H1 (cell line): Measurements from ENCODE around the gene PDE1C. TPM values are rescaled to one million over a fixed set of nuclear protein-coding genes. Genes with fewer than 3 reads are reported as not detected.

Experiments
- CTCF ChIA-PET: fragments of 300-600 bp; sonication (Branson Sonifier 250); formaldehyde crosslinking; loops from one replicate; lab custom pipeline; 2021; ENCODE audit not compliant: partially characterized antibody; lab: Charles Lee
- POLR2A ChIA-PET: fragments of 300-600 bp; sonication (Branson Sonifier 250); formaldehyde crosslinking; loops from one replicate; lab custom pipeline; 2021; ENCODE audit warnings: inconsistent platforms; ENCODE audit not compliant: partially characterized antibody; lab: Charles Lee
- DNase-seq, 2 experiments: peaks; one replicate each; pipeline versions ENCODE4 v3.0.0 to v3.0.0-alpha.2; 2010 to 2022; ENCODE audit warnings: low spot score in 2 of 2, low read depth in 1 of 2, mixed read lengths in 1 of 2
- FAIRE-seq: peaks from 2 replicates; lab custom pipeline; 2011; peaks lifted over from hg19 to GRCh38; lab: Jason Lieb, UNC
- H2AFZ ChIP-seq: 2 replicates; pipeline ENCODE4 v1.8.1; 2012; ENCODE audit warnings: low read length, inconsistent platforms
- H2AK5ac ChIP-seq: 2 replicates; pipeline ENCODE4 v1.6.1; 2013; ENCODE audit warnings: low read depth, low read length
- H2BK120ac ChIP-seq: replicated peaks from 2 replicates; pipeline ENCODE3; 2013; ENCODE audit warnings: low read depth, low read length, inconsistent platforms
- H2BK12ac ChIP-seq: 2 replicates; pipeline ENCODE4 v1.6.1; 2013; ENCODE audit warnings: low read depth, low read length
- H2BK15ac ChIP-seq: 2 replicates; pipeline ENCODE4 v1.6.1; 2013; ENCODE audit warnings: low read length
- H2BK20ac ChIP-seq: 2 replicates; pipeline ENCODE4 v1.6.1; 2013; ENCODE audit warnings: low read length
- H2BK5ac ChIP-seq: 2 replicates; pipeline ENCODE4 v1.6.1; 2013; ENCODE audit warnings: low read depth, low read length
- H3K14ac ChIP-seq: 2 replicates; pipeline ENCODE4 v1.6.1; 2013; ENCODE audit warnings: inconsistent platforms; ENCODE audit not compliant: insufficient read length
- H3K18ac ChIP-seq: 2 replicates; pipeline ENCODE4 v1.6.1; 2013; ENCODE audit warnings: low read length; ENCODE audit errors: extremely low read depth
- H3K23ac ChIP-seq: 2 replicates; pipeline ENCODE4 v1.6.1; 2013; ENCODE audit warnings: inconsistent platforms; ENCODE audit not compliant: insufficient read length
- H3K23me2 ChIP-seq: 2 replicates; pipeline ENCODE4 v1.6.1; 2013; ENCODE audit warnings: low read depth, low read length
- H3K27ac ChIP-seq: 2 replicates; pipeline ENCODE4 v1.6.1; 2011; ENCODE audit warnings: low read depth, low read length, inconsistent platforms
- H3K27me3 ChIP-seq, 4 experiments: replicated peaks in 1 of 4; 1 replicate in 1 of 4; 2 replicates in 3 of 4; pipeline versions ENCODE4 v1.6.1 to v1.8.1; 2011 to 2013; ENCODE audit warnings: low read length in 3 of 4, mild to moderate bottlenecking in 3 of 4, inconsistent platforms in 2 of 4, mixed read lengths in 2 of 4, moderate library complexity in 1 of 4; ENCODE audit not compliant: control insufficient read depth in 3 of 4, insufficient read depth in 3 of 4; ENCODE audit errors: extremely low read depth in 1 of 4
- H3K36me3 ChIP-seq, 4 experiments: 2 replicates each; pipeline versions ENCODE4 v1.6.1 to v1.8.1; 2011 to 2013; ENCODE audit warnings: mild to moderate bottlenecking in 4 of 4, low read length in 3 of 4, moderate library complexity in 2 of 4, control low read depth in 1 of 4, inconsistent platforms in 1 of 4; ENCODE audit not compliant: insufficient read depth in 4 of 4, control insufficient read depth in 2 of 4
- H3K4ac ChIP-seq: replicated peaks from 2 replicates; pipeline ENCODE3; 2013; ENCODE audit warnings: low read length, low read depth, mixed read lengths, inconsistent platforms; ENCODE audit not compliant: insufficient read length
- H3K4me1 ChIP-seq, 4 experiments: replicated peaks in 1 of 4; 1 replicate in 1 of 4; 2 replicates in 3 of 4; pipeline versions ENCODE4 v1.6.1 to v1.8.1; 2011 to 2013; ENCODE audit warnings: low read length in 3 of 4, inconsistent platforms in 2 of 4, mixed read lengths in 1 of 4; ENCODE audit not compliant: insufficient read depth in 4 of 4, control insufficient read depth in 3 of 4
- H3K4me2 ChIP-seq, 2 experiments: 2 replicates each; pipeline versions ENCODE4 v1.6.1 to v1.8.1; 2011 to 2013; ENCODE audit warnings: low read depth in 2 of 2, low read length in 2 of 2, control low read depth in 1 of 2, inconsistent platforms in 1 of 2, mild to moderate bottlenecking in 1 of 2; ENCODE audit not compliant: insufficient read depth in 1 of 2
- H3K4me3 ChIP-seq, 4 experiments: fragments of 200-600, 300-600 bp in 1 of 4; sonication (generic), shearing (Covaris generic), sonication (Bioruptor Twin) in 1 of 4; 2 replicates each; pipeline versions ENCODE4 v1.5.1 to v1.8.1; 2011 to 2016; ENCODE audit warnings: low read length in 4 of 4, low read depth in 3 of 4, control low read depth in 2 of 4, inconsistent platforms in 2 of 4, mild to moderate bottlenecking in 2 of 4, mixed read lengths in 1 of 4, moderate library complexity in 1 of 4; ENCODE audit not compliant: insufficient read depth in 2 of 4; ENCODE audit errors: extremely low read depth in 1 of 4
- H3K56ac ChIP-seq: replicated peaks from 2 replicates; pipeline ENCODE3; 2013; ENCODE audit warnings: low read depth, mild to moderate bottlenecking, mixed read lengths, low read length, inconsistent platforms; ENCODE audit not compliant: insufficient read length
- H3K79me1 ChIP-seq: 2 replicates; pipeline ENCODE4 v1.6.1; 2013; ENCODE audit warnings: low read depth, low read length, control low read depth
- H3K79me2 ChIP-seq, 2 experiments: 2 replicates each; pipeline versions ENCODE4 v1.6.1 to v1.8.1; 2012 to 2013; ENCODE audit warnings: low read length in 2 of 2, mild to moderate bottlenecking in 2 of 2, inconsistent platforms in 1 of 2; ENCODE audit not compliant: insufficient read depth in 2 of 2, control insufficient read depth in 1 of 2
- H3K9ac ChIP-seq, 4 experiments: replicated peaks in 1 of 4; 1 replicate in 1 of 4; 2 replicates in 3 of 4; pipeline versions ENCODE4 v1.6.1 to v1.8.1; 2011 to 2013; ENCODE audit warnings: low read depth in 3 of 4, low read length in 3 of 4, control low read depth in 2 of 4, mild to moderate bottlenecking in 2 of 4, moderate library complexity in 2 of 4, inconsistent platforms in 1 of 4; ENCODE audit errors: extremely low read depth in 1 of 4
- H3K9me3 ChIP-seq, 2 experiments: 2 replicates each; pipeline versions ENCODE4 v1.6.1 to v1.8.1; 2012 to 2013; ENCODE audit warnings: mild to moderate bottlenecking in 2 of 2, moderate library complexity in 2 of 2, control low read depth in 1 of 2, inconsistent platforms in 1 of 2, low read depth in 1 of 2, low read length in 1 of 2, mixed read lengths in 1 of 2; ENCODE audit not compliant: insufficient read depth in 2 of 2
- H4K20me1 ChIP-seq, 2 experiments: replicated peaks in 1 of 2; 2 replicates each; pipeline versions ENCODE3 to v1.8.1; 2011 to 2013; ENCODE audit warnings: inconsistent platforms in 2 of 2, low read length in 2 of 2, mild to moderate bottlenecking in 1 of 2; ENCODE audit not compliant: insufficient read depth in 2 of 2, control insufficient read depth in 1 of 2
- H4K5ac ChIP-seq: 2 replicates; pipeline ENCODE4 v1.6.1; 2013; ENCODE audit warnings: low read length, low read depth, mixed read lengths, inconsistent platforms; ENCODE audit not compliant: insufficient read length
- H4K8ac ChIP-seq: 2 replicates; pipeline ENCODE4 v1.8.0; 2013; ENCODE audit warnings: mild to moderate bottlenecking, moderate library complexity, low read length, inconsistent platforms; ENCODE audit not compliant: insufficient read depth; ENCODE audit errors: extremely low read depth
- H4K91ac ChIP-seq: replicated peaks from 2 replicates; pipeline ENCODE3; 2013; ENCODE audit warnings: low read length, mixed read lengths, inconsistent platforms; ENCODE audit not compliant: insufficient read length
- CTBP2 ChIP-seq: IDR thresholded peaks from 2 replicates; pipeline ENCODE4 v1.7.0; 2011; ENCODE audit warnings: borderline replicate concordance, mild to moderate bottlenecking, moderate library complexity, mixed read lengths, low read length; ENCODE audit not compliant: insufficient read depth, insufficient read length
- EZH2 ChIP-seq: fragments of 200-600 bp; sonication (generic); IDR thresholded peaks from 2 replicates; pipeline ENCODE4 v1.7.1; 2012; ENCODE audit warnings: low read depth, mild to moderate bottlenecking, moderate library complexity, low read length, inconsistent platforms; ENCODE audit not compliant: severe bottlenecking
- FOSL1 ChIP-seq: IDR thresholded peaks from 2 replicates; pipeline ENCODE4 v1.6.1; 2011; ENCODE audit warnings: mild to moderate bottlenecking, low read depth, low read length, moderate library complexity; ENCODE audit not compliant: insufficient read depth
- KDM1A ChIP-seq: fragments of 200-600, 300-600 bp; sonication (generic); IDR thresholded peaks from 2 replicates; pipeline ENCODE4 v1.7.1; 2016; ENCODE audit warnings: mild to moderate bottlenecking, low read length, borderline replicate concordance
- RBBP5 ChIP-seq: IDR thresholded peaks from 2 replicates; pipeline ENCODE4 v1.7.1; 2012; ENCODE audit warnings: low read depth, mild to moderate bottlenecking, inconsistent platforms, low read length, moderate library complexity, borderline replicate concordance
- RFX5 ChIP-seq: IDR thresholded peaks from 2 replicates; pipeline ENCODE4 v1.6.1; 2011; ENCODE audit warnings: low read depth, low read length, improper control_type of control experiment, borderline replicate concordance
- RXRA ChIP-seq: IDR thresholded peaks from 2 replicates; pipeline ENCODE4 v1.6.1; 2011; ENCODE audit warnings: low read depth, mild to moderate bottlenecking, low read length, moderate library complexity; ENCODE audit not compliant: insufficient read depth
- TCF12 ChIP-seq: IDR thresholded peaks from 2 replicates; pipeline ENCODE4 v1.6.1; 2011; ENCODE audit warnings: low read depth, mild to moderate bottlenecking, low read length
- TEAD4 ChIP-seq: IDR thresholded peaks from 2 replicates; pipeline ENCODE4 v1.6.1; 2012; ENCODE audit warnings: low read depth, low read length, inconsistent platforms, mixed read lengths
- USF2 ChIP-seq: IDR thresholded peaks from 2 replicates; pipeline ENCODE4 v1.6.1; 2011; ENCODE audit warnings: low read length, improper control_type of control experiment
- WGBS, 2 experiments: shearing (Covaris generic) in 1 of 2; methylation state at CpG; one replicate each; pipeline versions ENCODE4 v1.1.6 to v1.1.7; 2013 to 2015; ENCODE audit warnings: low lambda C conversion rate in 2 of 2, mixed read lengths in 2 of 2, inconsistent platforms in 1 of 2, low coverage in 1 of 2, missing lambda C conversion rate in 1 of 2; ENCODE audit not compliant: insufficient replicate concordance in 2 of 2, insufficient coverage in 1 of 2, insufficient read length in 1 of 2; ENCODE audit errors: extremely low coverage in 1 of 2, missing lambda C conversion rate in 1 of 2; 5-methylcytosine and 5-hydroxymethylcytosine counted together
- polyA plus RNA-seq, 7 experiments: library from polyadenylated mRNA; depleted of rRNA in 3 of 7; stranded (reverse) in 5 of 7; unstranded in 2 of 7; fragments of >200 nt in 5 of 7; fragments of 200-250 nt in 2 of 7; gene quantifications; 1 replicate in 5 of 7; 2 replicates in 1 of 7; 4 replicates in 1 of 7; pipeline versions ENCODE4 v1.2.1 to v1.2.3, GENCODE V29; 2011 to 2013; ENCODE audit warnings: missing spikeins in 2 of 7, mixed read lengths in 2 of 7
- total RNA-seq: library from RNA; stranded (reverse); fragmentation: NEBNext Ultra II Directional; extraction: Animal tissue kit (Norgen Biotek cat#: 25700); gene quantifications from 2 replicates; pipeline ENCODE4 v1.2.1, GENCODE V29; 2021
- TF ChIP-seq, protein P1 (sequence below): IDR thresholded peaks from 2 replicates; pipeline ENCODE4 v1.6.1; 2012; ENCODE audit warnings: inconsistent platforms

The PDE1C gene
- total and polyA plus RNA-seq, 2 of the 8 experiments (the other 6 are each of a cell fraction or from before 2014, with no cell fraction given), result 0.11 to 1.1 TPM

DNA sequence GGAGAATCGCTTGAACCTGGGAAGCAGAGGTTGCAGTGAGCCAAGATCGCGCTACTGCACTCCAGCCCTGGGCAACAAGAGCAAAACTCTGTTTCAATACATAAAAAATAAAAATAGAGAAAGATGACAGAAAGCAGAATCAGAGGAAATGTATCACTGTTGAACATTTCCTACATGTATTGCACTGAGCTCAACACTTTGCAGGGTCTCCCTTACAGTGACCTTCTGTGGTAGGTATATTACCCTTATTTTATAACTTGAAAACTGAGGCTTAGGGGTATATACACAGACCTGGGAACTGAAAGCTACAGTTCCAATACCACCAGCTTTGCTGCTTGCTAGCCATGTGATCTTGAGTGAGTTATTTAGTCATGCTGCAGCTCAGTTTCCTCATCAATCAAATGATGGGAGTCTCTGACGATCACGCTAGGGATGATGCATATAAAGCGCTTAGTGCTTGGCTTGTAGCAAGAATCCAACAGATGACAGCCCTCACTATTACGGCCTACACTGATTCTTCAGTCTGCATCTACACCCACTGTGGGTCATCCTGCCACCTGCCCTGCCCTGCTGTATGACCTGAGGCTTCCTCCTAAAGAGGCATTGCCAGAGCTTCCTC lies 99.0 kb downstream of the PDE1C start:
- H3K27ac ChIP-seq, result no peak overlapping the region
- DNase-seq (no peak), FAIRE-seq (no peak)
- H3K56ac ChIP-seq, result no peak overlapping the region
- no peaks in the 10 kb centered on the region for H3K36me3 ChIP-seq
- ChIA-PET POLR2A (no interaction called here), CTCF (interaction anchor here (0.7 kb wide), 2 partner anchors 76 to 271 kb away, joined by 3 read pairs; no protein-coding TSS in a partner anchor)
- H2BK12ac ChIP-seq, result no peak overlapping the region
- no peak overlapping the region for H3K4me3 ChIP-seq
- H2AK5ac ChIP-seq, result no peak overlapping the region
- H3K9ac ChIP-seq, result no peak overlapping the region
- H3K4ac ChIP-seq, result no peak overlapping the region
- H2BK20ac ChIP-seq, result no peak overlapping the region
- no peak overlapping the region for H3K18ac ChIP-seq
- no peaks in the 10 kb centered on the region for H3K4me1 ChIP-seq
- H4K8ac ChIP-seq, result no peak overlapping the region
- no peak overlapping the region for H3K14ac ChIP-seq
- no peak overlapping the region for H4K91ac ChIP-seq
- no peaks in the 10 kb centered on the region for H4K20me1 ChIP-seq
- no peaks in the 10 kb centered on the region for H3K27me3 ChIP-seq
- H3K79me1 ChIP-seq, result no peaks in the 10 kb centered on the region
- no peak overlapping the region for H2BK120ac ChIP-seq
- no peaks in the 10 kb centered on the region for H3K9me3 ChIP-seq
- 79% methylated on average over 7 of the region's 7 CpGs; no CpG with 5 or more reads in 1 of the 2 experiments for WGBS, 2 experiments
- no peak overlapping the region for H3K4me2 ChIP-seq
- H4K5ac ChIP-seq, result no peak overlapping the region
- H3K23ac ChIP-seq, result no peak overlapping the region
- H3K79me2 ChIP-seq, result no peaks in the 10 kb centered on the region
- no peak overlapping the region for H2BK15ac ChIP-seq
- no peak overlapping the region for H2BK5ac ChIP-seq
- no peaks in the 10 kb centered on the region for H3K23me2 ChIP-seq
- no peak overlapping the region for H2AFZ ChIP-seq
- no peak for TF ChIP-seq EZH2
- TF ChIP-seq, protein P1, sequence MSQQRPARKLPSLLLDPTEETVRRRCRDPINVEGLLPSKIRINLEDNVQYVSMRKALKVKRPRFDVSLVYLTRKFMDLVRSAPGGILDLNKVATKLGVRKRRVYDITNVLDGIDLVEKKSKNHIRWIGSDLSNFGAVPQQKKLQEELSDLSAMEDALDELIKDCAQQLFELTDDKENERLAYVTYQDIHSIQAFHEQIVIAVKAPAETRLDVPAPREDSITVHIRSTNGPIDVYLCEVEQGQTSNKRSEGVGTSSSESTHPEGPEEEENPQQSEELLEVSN, result no peak
- TF ChIP-seq CTBP2, result no peak
- no peak for TF ChIP-seq RXRA
- TF ChIP-seq KDM1A, result no peak
- no peak for TF ChIP-seq RFX5
- no peak for TF ChIP-seq USF2
- no peak for TF ChIP-seq FOSL1
- no peak for TF ChIP-seq TEAD4
- no peak for TF ChIP-seq TCF12
- no peak for TF ChIP-seq RBBP5
